ENCODE results near the gene C1orf87.
"Not testable (repeated sequence)": the region's sequence is repeated elsewhere in the genome, so short reads cannot be mapped to it uniquely, and the experiment has no call there.

C1orf87 gene

GRCh38 chr1:59976194-59977074, 97.1 kb downstream of the C1orf87 start:
- peak; percentile 56 for DNase-seq (ENCODE audit: low read depth)
- TF ChIP-seq CTCF (IDR thresholded peaks at IDR 0.05; ENCODE audit: control insufficient read depth, extremely low read depth, insufficient read depth), result peak; percentile 83
- peak overlapping the region; percentile 3; the same call in 1 of the 2 replicates for H3K4me3 ChIP-seq (ENCODE audit: low read depth, low read length)

GRCh38 chr1:59973719-59974118, 99.9 kb downstream of the C1orf87 start:
- DNase-seq (ENCODE audit: low read depth), result no peak
- H3K4me3 ChIP-seq (ENCODE audit: low read depth, low read length), result no peak overlapping the region
- no peak for TF ChIP-seq CTCF (IDR thresholded peaks at IDR 0.05; ENCODE audit: control insufficient read depth, extremely low read depth, insufficient read depth)

GRCh38 chr1:59972216-59972927, 101.2 kb downstream of the C1orf87 start:
- H3K4me3 ChIP-seq (ENCODE audit: low read depth, low read length), result no peak overlapping the region
- DNase-seq (ENCODE audit: low read depth), result no peak
- no peak for TF ChIP-seq CTCF (IDR thresholded peaks at IDR 0.05; ENCODE audit: control insufficient read depth, extremely low read depth, insufficient read depth)

- DNase-seq (ENCODE audit: low read depth), result no peak
- no peak overlapping the region for H3K4me3 ChIP-seq (ENCODE audit: low read depth, low read length)
- TF ChIP-seq CTCF (IDR thresholded peaks at IDR 0.05; ENCODE audit: control insufficient read depth, extremely low read depth, insufficient read depth), result peak; percentile 99
Observed at GRCh38 chr1:59971464-59971911, 102.1 kb downstream of the C1orf87 start.

- not testable (repeated sequence) for H3K4me3 ChIP-seq (ENCODE audit: low read depth, low read length)
Observed at GRCh38 chr1:59969542-59970175, 103.9 kb downstream of the C1orf87 start.

GRCh38 chr1:59968746-59969145, 104.8 kb downstream of the C1orf87 start:
- not testable (repeated sequence) for DNase-seq (ENCODE audit: low read depth); H3K4me3 ChIP-seq (ENCODE audit: low read depth, low read length)

More at GRCh38 chr1:59969542-59970175, 103.9 kb downstream of the C1orf87 start:
- DNase-seq (ENCODE audit: low read depth), result not testable (repeated sequence)

- no peak for DNase-seq (ENCODE audit: low read depth)
- TF ChIP-seq CTCF (IDR thresholded peaks at IDR 0.05; ENCODE audit: control insufficient read depth, extremely low read depth, insufficient read depth), result no peak
Observed at GRCh38 chr1:59967780-59968179, 105.8 kb downstream of the C1orf87 start.

More at GRCh38 chr1:59967780-59968179, 105.8 kb downstream of the C1orf87 start:
- no peak overlapping the region for H3K4me3 ChIP-seq (ENCODE audit: low read depth, low read length)
